Upper lobe of left lung (tissue), 6 donors: ENCODE measurements around the gene CALHM2. TPM values are rescaled to one million over a fixed set of nuclear protein-coding genes. Genes with fewer than 3 reads are reported as not detected.
A peak's percentile ranks its signal among the peaks of the same experiment; 100 is the strongest.

Experiments used
- ATAC-seq, 2 donors: fragments of 200-7000 bp; cut with Tn5 transposase; one replicate each; pipeline ENCODE4 v1.9.1; 2022; ENCODE audit warnings: mild to moderate bottlenecking in 2 of 2, moderate library complexity in 2 of 2; ENCODE audit not compliant: low FRiP score in 2 of 2
- DNase-seq, 2 donors: peaks; one replicate each; pipeline ENCODE4 v3.0.0-alpha.2; 2019 to 2020
- H3K27ac ChIP-seq, 4 donors: fragments of 200-600 bp; sonication (generic); one replicate each; pipeline ENCODE4 v1.5.1; 2016 to 2019
- H3K27me3 ChIP-seq, 4 donors: fragments of 200-600 bp; sonication (generic); one replicate each; pipeline ENCODE4 v1.5.1; 2017 to 2019
- H3K36me3 ChIP-seq, 4 donors: fragments of 200-600 bp; sonication (generic); one replicate each; pipeline ENCODE4 v1.5.1; 2016 to 2019
- H3K4me1 ChIP-seq, 4 donors: fragments of 200-600 bp; sonication (generic); one replicate each; pipeline ENCODE4 v1.5.1; 2018 to 2019
- H3K4me3 ChIP-seq, 4 donors: fragments of 200-600 bp; sonication (generic); one replicate each; pipeline ENCODE4 v1.5.1; 2017 to 2019; ENCODE audit warnings: mild to moderate bottlenecking in 2 of 4, moderate library complexity in 1 of 4
- H3K9me3 ChIP-seq, 4 donors: fragments of 200-600 bp; sonication (generic); one replicate each; pipeline ENCODE4 v1.5.1; 2018 to 2019
- EP300 ChIP-seq, 4 donors: sonication (generic); formaldehyde crosslinking; IDR thresholded peaks; one replicate each; pipeline ENCODE4 v1.5.1; 2017; ENCODE audit warnings: antibody characterized with exemption in 4 of 4, control low read depth in 2 of 4
- POLR2A ChIP-seq, 4 donors: fragments of 450-650 bp; IDR thresholded peaks; one replicate each; pipeline ENCODE4 v1.5.1; 2016 to 2017; ENCODE audit warnings: antibody characterized with exemption in 4 of 4, mild to moderate bottlenecking in 2 of 4
- POLR2AphosphoS5 ChIP-seq, 2 donors: sonication (generic); formaldehyde crosslinking; IDR thresholded peaks; one replicate each; pipeline ENCODE4 v1.5.1; 2017; ENCODE audit warnings: antibody characterized with exemption in 2 of 2
- WGBS, 2 donors: methylation state at CpG; one replicate each; pipeline ENCODE4 v1.1.5; 2017 to 2018; 5-methylcytosine and 5-hydroxymethylcytosine counted together
- total RNA-seq, 6 donors: library from RNA; depleted of rRNA in 4 of 6; stranded (reverse); fragments of >200 nt in 4 of 6; gene quantifications; one replicate each; pipeline versions ENCODE4 v1.1.0 to v1.2.1, GENCODE V29; 2016 to 2021
- TF ChIP-seq, protein P1 (sequence below), 6 experiments: fragments of 450-650 bp in 4 of 6; fragments of 200-600 bp in 2 of 6; sonication (generic) in 2 of 6; IDR thresholded peaks; one replicate each; pipeline ENCODE4 v1.5.1; 2016 to 2019; ENCODE audit warnings: antibody characterized with exemption in 6 of 6
- donor health status: DM: no; HTN: no; CAD: no; lungs with moderate emphysema.
- donor health status: DM: no; HTN: yes; CAD: no; lungs with severe emphysema.

Gene CALHM2
- total RNA-seq, 6 donors from 2014 or later = 25.6 to 56.8 (median 40.5) TPM

DNA sequence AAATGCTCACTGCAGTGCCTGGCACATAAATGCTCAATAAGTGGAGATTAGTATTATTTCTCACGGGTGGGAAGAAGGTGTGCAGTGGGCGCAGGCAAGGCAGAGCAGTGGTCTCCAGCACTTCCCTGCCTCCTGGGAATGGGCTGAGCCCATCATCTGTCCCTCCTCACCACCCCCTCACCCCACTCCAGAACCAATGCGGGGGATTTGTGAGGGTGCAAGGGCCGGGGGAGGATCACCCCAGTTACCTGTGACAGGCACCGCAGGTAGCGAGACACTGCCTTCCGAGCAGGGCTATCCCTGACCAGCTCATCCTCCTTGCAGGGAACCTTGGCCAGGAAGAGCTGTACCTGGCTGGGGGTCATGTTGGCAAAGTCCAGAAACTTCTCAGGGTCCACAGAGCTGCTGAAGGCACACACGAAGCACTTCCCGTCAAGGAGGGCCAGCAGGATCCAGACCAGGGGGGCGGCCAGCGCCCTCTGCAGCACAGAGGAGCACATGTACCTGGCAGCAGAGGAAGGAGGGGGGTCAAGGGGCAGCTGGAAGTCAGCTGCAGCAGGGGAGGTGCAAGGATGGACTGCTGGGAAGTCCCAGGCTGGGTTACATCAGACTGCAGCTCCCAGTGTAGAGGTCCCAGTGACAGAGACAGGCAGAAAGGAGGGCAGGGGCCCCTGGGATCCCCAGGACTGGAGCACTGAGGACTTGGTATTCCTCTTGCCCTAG lies 24.0 kb upstream of the CALHM2 start:
- no peaks in the 10 kb centered on the region for H3K36me3 ChIP-seq
- TF ChIP-seq, protein P1, sequence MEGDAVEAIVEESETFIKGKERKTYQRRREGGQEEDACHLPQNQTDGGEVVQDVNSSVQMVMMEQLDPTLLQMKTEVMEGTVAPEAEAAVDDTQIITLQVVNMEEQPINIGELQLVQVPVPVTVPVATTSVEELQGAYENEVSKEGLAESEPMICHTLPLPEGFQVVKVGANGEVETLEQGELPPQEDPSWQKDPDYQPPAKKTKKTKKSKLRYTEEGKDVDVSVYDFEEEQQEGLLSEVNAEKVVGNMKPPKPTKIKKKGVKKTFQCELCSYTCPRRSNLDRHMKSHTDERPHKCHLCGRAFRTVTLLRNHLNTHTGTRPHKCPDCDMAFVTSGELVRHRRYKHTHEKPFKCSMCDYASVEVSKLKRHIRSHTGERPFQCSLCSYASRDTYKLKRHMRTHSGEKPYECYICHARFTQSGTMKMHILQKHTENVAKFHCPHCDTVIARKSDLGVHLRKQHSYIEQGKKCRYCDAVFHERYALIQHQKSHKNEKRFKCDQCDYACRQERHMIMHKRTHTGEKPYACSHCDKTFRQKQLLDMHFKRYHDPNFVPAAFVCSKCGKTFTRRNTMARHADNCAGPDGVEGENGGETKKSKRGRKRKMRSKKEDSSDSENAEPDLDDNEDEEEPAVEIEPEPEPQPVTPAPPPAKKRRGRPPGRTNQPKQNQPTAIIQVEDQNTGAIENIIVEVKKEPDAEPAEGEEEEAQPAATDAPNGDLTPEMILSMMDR (IDR thresholded peaks at IDR 0.05) = no peak
- TF ChIP-seq POLR2A (IDR thresholded peaks at IDR 0.05) (no peak), EP300 (IDR thresholded peaks at IDR 0.05) (no peak), POLR2AphosphoS5 (IDR thresholded peaks at IDR 0.05) (no peak)
- WGBS, 2 donors = 75 to 81% methylated on average over 2 to 11 of the region's 11 CpGs

DNA sequence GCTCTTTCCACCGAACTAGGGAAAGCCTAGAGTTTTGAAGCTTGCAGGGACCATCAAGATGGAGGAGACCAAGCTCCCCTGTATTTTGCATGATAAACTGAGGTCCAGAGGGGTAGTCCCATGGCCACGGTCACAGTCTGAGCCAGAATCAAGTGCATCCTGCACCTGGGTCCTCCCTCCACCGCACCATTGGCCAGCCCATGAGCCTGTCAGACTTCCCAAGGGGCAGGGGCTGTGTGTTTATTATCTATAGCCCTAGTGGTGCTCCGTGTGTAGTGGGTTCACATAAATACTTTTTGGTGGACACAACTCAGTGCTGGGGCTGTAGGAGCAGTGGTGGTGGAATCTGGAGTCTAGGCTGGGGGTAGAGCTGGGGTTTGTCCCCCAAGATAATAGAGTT lies 23.3 kb upstream of the CALHM2 start:
- DNase-seq (no peak), ATAC-seq (no peak)

More for the DNA sequence above, 24.0 kb upstream of the CALHM2 start:
- DNase-seq (no peak), ATAC-seq (no peak)
- Histone ChIP-seq H3K27me3 (no peaks in the 10 kb centered on the region), H3K27ac (no peak overlapping the region), H3K9me3 (no peaks in the 10 kb centered on the region), H3K4me1 (peaks cover 0 to 13% (median 7%) of the 10 kb centered on the region in 4 donors), H3K4me3 (no peak overlapping the region)

DNA sequence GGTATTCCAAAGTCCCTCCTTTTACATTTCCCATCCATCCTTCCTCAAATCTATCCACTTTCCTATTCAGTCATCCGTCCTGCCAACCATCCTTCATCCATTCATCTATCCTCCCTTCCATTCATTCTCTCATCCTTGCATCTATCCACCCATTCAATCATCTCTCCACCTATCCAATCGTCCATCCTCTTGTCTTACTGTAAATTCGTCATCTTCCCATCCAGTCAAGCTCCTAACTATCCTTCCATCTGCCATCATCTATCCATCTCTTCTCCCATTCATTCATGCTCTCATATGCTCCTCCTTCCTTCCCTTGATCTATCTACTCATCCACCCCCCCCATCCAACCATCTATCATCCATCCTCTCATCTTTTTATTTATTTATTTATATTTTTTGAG lies 21.9 kb upstream of the CALHM2 start:
- no peaks in the 10 kb centered on the region for H3K36me3 ChIP-seq
- DNase-seq (no peak), ATAC-seq (no peak)
- H3K4me3 ChIP-seq = no peak overlapping the region
- TF ChIP-seq, protein P1 (IDR thresholded peaks at IDR 0.05) = no peak
- peaks cover 0 to 19% (median 10%) of the 10 kb centered on the region in 4 donors for H3K4me1 ChIP-seq
- H3K27me3 ChIP-seq = no peaks in the 10 kb centered on the region
- H3K9me3 ChIP-seq = no peaks in the 10 kb centered on the region
- WGBS, 2 donors = 90 to 95% methylated on average over 3 of the region's 3 CpGs
- H3K27ac ChIP-seq = no peak overlapping the region

More for the DNA sequence above, 23.3 kb upstream of the CALHM2 start:
- Histone ChIP-seq H3K27me3 (no peaks in the 10 kb centered on the region), H3K36me3 (no peaks in the 10 kb centered on the region), H3K4me1 (peaks cover 0 to 18% (median 10%) of the 10 kb centered on the region in 4 donors), H3K9me3 (no peaks in the 10 kb centered on the region), H3K4me3 (no peak overlapping the region), H3K27ac (no peak overlapping the region)
- no peak for TF ChIP-seq POLR2AphosphoS5 (IDR thresholded peaks at IDR 0.05)
- TF ChIP-seq, protein P1 (IDR thresholded peaks at IDR 0.05) = no peak
- no peak for TF ChIP-seq POLR2A (IDR thresholded peaks at IDR 0.05)
- no peak for TF ChIP-seq EP300 (IDR thresholded peaks at IDR 0.05)
- WGBS, 2 donors = 78 to 79% methylated on average over 4 of the region's 4 CpGs

- no peak for ATAC-seq
- WGBS, 2 donors = 71 to 85% methylated on average over 12 to 27 of the region's 32 CpGs
- DNase-seq = peak in 1 of 2 donors; percentile 86
- no peaks in the 10 kb centered on the region for H3K9me3 ChIP-seq
- H3K36me3 ChIP-seq = no peaks in the 10 kb centered on the region
- TF ChIP-seq POLR2A (IDR thresholded peaks at IDR 0.05) (no peak), EP300 (IDR thresholded peaks at IDR 0.05) (no peak), POLR2AphosphoS5 (IDR thresholded peaks at IDR 0.05) (no peak)
- TF ChIP-seq, protein P1 (IDR thresholded peaks at IDR 0.05) = no peak
- no peaks in the 10 kb centered on the region for H3K27me3 ChIP-seq
- no peak overlapping the region for H3K4me3 ChIP-seq
- no peak overlapping the region for H3K27ac ChIP-seq
- H3K4me1 ChIP-seq = peaks cover 0 to 19% (median 10%) of the 10 kb centered on the region in 4 donors
Measured at GRCh38 chr10:103473261-103473671, 21.1 kb upstream of the CALHM2 start.

DNA sequence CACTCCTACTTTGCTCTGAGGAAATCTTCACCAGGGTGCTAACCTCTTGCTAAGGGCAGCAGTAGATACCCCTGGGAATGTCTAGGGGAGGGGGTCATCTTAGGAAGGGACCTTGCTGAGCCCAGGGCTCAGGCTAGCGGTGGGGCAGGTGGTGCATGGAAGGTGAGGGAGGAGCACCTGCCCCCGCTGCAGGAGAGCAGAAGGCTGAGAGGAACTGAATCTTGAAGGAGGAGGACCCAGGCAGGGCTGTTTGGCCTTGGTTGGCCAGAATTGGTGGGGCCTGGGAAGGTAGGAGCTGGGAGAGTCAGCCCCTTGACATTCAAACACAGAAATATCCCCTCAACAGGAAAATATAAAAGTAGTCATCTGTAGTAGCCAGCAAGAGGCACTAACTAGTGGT lies 19.8 kb upstream of the CALHM2 start:
- Histone ChIP-seq H3K27me3 (no peaks in the 10 kb centered on the region), H3K27ac (peak overlapping the region; percentile 56 to 77 (median 60)), H3K4me3 (no peak overlapping the region), H3K9me3 (no peaks in the 10 kb centered on the region), H3K36me3 (no peaks in the 10 kb centered on the region), H3K4me1 (peaks cover 0 to 19% (median 10%) of the 10 kb centered on the region in 4 donors)
- TF ChIP-seq POLR2AphosphoS5 (IDR thresholded peaks at IDR 0.05) = no peak
- no peak for TF ChIP-seq POLR2A (IDR thresholded peaks at IDR 0.05)
- TF ChIP-seq, protein P1 (IDR thresholded peaks at IDR 0.05) = no peak
- TF ChIP-seq EP300 (IDR thresholded peaks at IDR 0.05) = no peak
- DNase-seq (no peak), ATAC-seq (no peak)
- 80 to 81% methylated on average over 2 of the region's 2 CpGs for WGBS, 2 donors
